CD14-positive monocyte (primary cell): ENCODE results near the gene C22orf23. TPM values are rescaled to one million over a fixed set of nuclear protein-coding genes. Genes with fewer than 3 reads are reported as not detected.

ENCODE experiments used
- DNase-seq, 3 donors: peaks; one replicate each; pipeline ENCODE4 v3.0.0-alpha.2; 2011 to 2022
- H2AFZ ChIP-seq: 2 replicates; pipeline ENCODE4 v1.6.0; 2012; ENCODE audit warnings: mild to moderate bottlenecking, low read depth, low read length, inconsistent platforms; ENCODE audit not compliant: insufficient read depth, poor library complexity, severe bottlenecking
- H3K27ac ChIP-seq, 2 donors: 1 replicate in 1 of 2; 2 replicates in 1 of 2; pipeline ENCODE4 v1.5.1; 2012 to 2013; ENCODE audit warnings: low read length in 2 of 2, control low read depth in 1 of 2, inconsistent platforms in 1 of 2, low read depth in 1 of 2, mild to moderate bottlenecking in 1 of 2
- H3K27me3 ChIP-seq, 2 donors: one replicate each; pipeline versions ENCODE4 v1.6.0 to v1.6.1; 2011 to 2013; ENCODE audit warnings: low read length in 2 of 2; ENCODE audit not compliant: control insufficient read depth in 2 of 2, insufficient read depth in 2 of 2
- H3K36me3 ChIP-seq, 2 donors: replicated peaks in 1 of 2; 1 replicate in 1 of 2; 2 replicates in 1 of 2; pipeline versions ENCODE4 v1.5.1 to v1.6.1; 2012 to 2013; ENCODE audit warnings: low read length in 2 of 2, control low read depth in 1 of 2, inconsistent platforms in 1 of 2, mild to moderate bottlenecking in 1 of 2; ENCODE audit not compliant: insufficient read depth in 2 of 2, control insufficient read depth in 1 of 2
- H3K4me1 ChIP-seq, 2 donors: 1 replicate in 1 of 2; 2 replicates in 1 of 2; pipeline versions ENCODE4 v1.5.1 to v1.6.1; 2012 to 2013; ENCODE audit warnings: low read length in 2 of 2, control low read depth in 1 of 2, inconsistent platforms in 1 of 2, mild to moderate bottlenecking in 1 of 2, moderate library complexity in 1 of 2; ENCODE audit not compliant: insufficient read depth in 2 of 2, control insufficient read depth in 1 of 2
- H3K4me2 ChIP-seq: replicated peaks from 2 replicates; pipeline ENCODE3; 2012; ENCODE audit warnings: low read length, moderate library complexity, mild to moderate bottlenecking; ENCODE audit not compliant: poor library complexity, severe bottlenecking; ENCODE audit errors: extremely low read depth
- H3K4me3 ChIP-seq, 3 experiments: fragments of 200-600 bp in 1 of 3; sonication (generic) in 1 of 3; replicated peaks in 1 of 3; 1 replicate in 2 of 3; 2 replicates in 1 of 3; pipeline ENCODE4 v1.5.1; 2011 to 2013; ENCODE audit warnings: low read length in 3 of 3, mild to moderate bottlenecking in 3 of 3, control low read depth in 2 of 3, low read depth in 2 of 3, inconsistent platforms in 1 of 3, moderate library complexity in 1 of 3
- H3K79me2 ChIP-seq: 2 replicates; pipeline ENCODE4 v1.6.0; 2012; ENCODE audit warnings: mild to moderate bottlenecking, control low read depth, inconsistent platforms, low read length, moderate library complexity; ENCODE audit not compliant: insufficient read depth
- H3K9ac ChIP-seq: 2 replicates; pipeline ENCODE4 v1.6.0; 2017; ENCODE audit warnings: low read length, mild to moderate bottlenecking; ENCODE audit not compliant: insufficient read depth, poor library complexity, severe bottlenecking
- H3K9me3 ChIP-seq, 2 donors: replicated peaks in 1 of 2; 1 replicate in 1 of 2; 2 replicates in 1 of 2; pipeline versions ENCODE4 v1.5.1 to v1.6.1; 2012 to 2013; ENCODE audit warnings: low read length in 2 of 2, control low read depth in 1 of 2; ENCODE audit not compliant: control insufficient read depth in 1 of 2, insufficient read depth in 1 of 2
- H4K20me1 ChIP-seq: 2 replicates; pipeline ENCODE4 v1.6.0; 2012; ENCODE audit warnings: mild to moderate bottlenecking, low read length, control low read depth, moderate library complexity; ENCODE audit not compliant: insufficient read depth
- H3K27ac Mint-ChIP-seq, 7 donors: one replicate each; pipeline ENCODE4 v1.8.0; 2020; ENCODE audit warnings: mild to moderate bottlenecking in 7 of 7, mixed read lengths in 7 of 7, moderate library complexity in 6 of 7, inconsistent platforms in 2 of 7
- H3K27me3 Mint-ChIP-seq, 3 donors: one replicate each; pipeline ENCODE4 v1.8.0; 2021 to 2022; ENCODE audit warnings: low read depth in 3 of 3, mild to moderate bottlenecking in 3 of 3, mixed read lengths in 3 of 3, moderate library complexity in 3 of 3, inconsistent platforms in 1 of 3
- H3K36me3 Mint-ChIP-seq, 2 donors: one replicate each; pipeline ENCODE4 v1.8.0; 2020; ENCODE audit warnings: mixed read lengths in 2 of 2, inconsistent platforms in 1 of 2, mild to moderate bottlenecking in 1 of 2
- H3K4me1 Mint-ChIP-seq: one replicate; pipeline ENCODE4 v1.8.0; 2020; ENCODE audit warnings: mild to moderate bottlenecking, mixed read lengths
- H3K4me3 Mint-ChIP-seq, 2 donors: one replicate each; pipeline ENCODE4 v1.8.0; 2020; ENCODE audit warnings: mild to moderate bottlenecking in 2 of 2, mixed read lengths in 2 of 2, moderate library complexity in 1 of 2
- H3K9me3 Mint-ChIP-seq, 7 donors: one replicate each; pipeline ENCODE4 v1.8.0; 2020 to 2022; ENCODE audit warnings: mixed read lengths in 7 of 7, mild to moderate bottlenecking in 6 of 7, moderate library complexity in 6 of 7, inconsistent platforms in 2 of 7
- CTCF ChIP-seq: fragments of 200-600 bp; IDR thresholded peaks from one replicate; pipeline ENCODE4 v1.8.0; 2022; ENCODE audit warnings: antibody characterized with exemption, mild to moderate bottlenecking
- WGBS: methylation state at CpG from one replicate; pipeline ENCODE4 v1.1.5; 2013; ENCODE audit warnings: missing lambda C conversion rate; ENCODE audit not compliant: insufficient coverage; 5-methylcytosine and 5-hydroxymethylcytosine counted together
- intact Hi-C, 2 donors: fragments of 100-400 bp; cut with micrococcal nuclease; formaldehyde crosslinking; loops; one replicate each; pipeline versions ENCODE4 v1.15.0 to v1.15.1; 2023
- polyA plus RNA-seq, 3 donors: library from polyadenylated mRNA; depleted of rRNA in 1 of 3; unstranded in 2 of 3; stranded (reverse) in 1 of 3; fragments of 300-500 nt in 2 of 3; fragments of >200 nt in 1 of 3; fragmentation: Illumina TruSeq in 2 of 3; gene quantifications; 1 replicate in 2 of 3; 2 replicates in 1 of 3; pipeline ENCODE4 v1.2.3, GENCODE V29; 2012 to 2021

C22orf23 gene
- polyA plus RNA-seq, 3 donors = not detected

GRCh38 chr22:37912171-37912570 lies 41.2 kb downstream of the C22orf23 start:
- peaks cover 7 to 18% of the 10 kb centered on the region in 2 donors for H3K36me3 ChIP-seq
- no peak for DNase-seq
- no CpG with 5 or more reads among the region's 8 CpGs for WGBS
- no peak overlapping the region for H3K9ac ChIP-seq
- H3K4me1 Mint-ChIP-seq = peaks cover 12% of the 10 kb centered on the region
- H3K27me3 Mint-ChIP-seq = peaks cover 0 to 4% (median 2%) of the 10 kb centered on the region in 3 donors
- no peak overlapping the region for H3K4me2 ChIP-seq
- H3K4me3 Mint-ChIP-seq = no peak overlapping the region
- no peak for TF ChIP-seq CTCF
- no peak overlapping the region for H3K4me3 ChIP-seq
- H3K27me3 ChIP-seq = no peaks in the 10 kb centered on the region
- no peak overlapping the region for H3K27ac Mint-ChIP-seq
- peaks cover 5% of the 10 kb centered on the region for H4K20me1 ChIP-seq
- peaks cover 3 to 7% of the 10 kb centered on the region in 2 donors for H3K4me1 ChIP-seq
- intact Hi-C loops = no loop called here
- no peaks in the 10 kb centered on the region for H3K9me3 ChIP-seq
- no peaks in the 10 kb centered on the region for H3K9me3 Mint-ChIP-seq
- no peak overlapping the region for H2AFZ ChIP-seq
- peaks cover 22 to 32% of the 10 kb centered on the region in 2 donors for H3K36me3 Mint-ChIP-seq
- H3K27ac ChIP-seq = no peak overlapping the region
- H3K79me2 ChIP-seq = no peaks in the 10 kb centered on the region

- intact Hi-C loops = no loop called here
- WGBS = 96% methylated on average over 2 of the region's 8 CpGs
- peaks cover 16% of the 10 kb centered on the region for H3K4me1 Mint-ChIP-seq
- no peak for DNase-seq
- no peaks in the 10 kb centered on the region for H3K9me3 Mint-ChIP-seq
- Histone ChIP-seq H4K20me1 (peaks cover 5% of the 10 kb centered on the region), H3K36me3 (peaks cover 6 to 13% of the 10 kb centered on the region in 2 donors), H3K4me2 (no peak overlapping the region), H3K4me3 (no peak overlapping the region), H3K27me3 (no peaks in the 10 kb centered on the region), H3K79me2 (no peaks in the 10 kb centered on the region), H3K9ac (no peak overlapping the region), H3K4me1 (peaks cover 8 to 12% of the 10 kb centered on the region in 2 donors), H3K9me3 (no peaks in the 10 kb centered on the region), H2AFZ (no peak overlapping the region), H3K27ac (no peak overlapping the region)
- H3K27ac Mint-ChIP-seq = peak overlapping the region in 1 of 7 donors; percentile 13
- H3K27me3 Mint-ChIP-seq = peaks cover 0 to 4% (median 2%) of the 10 kb centered on the region in 3 donors
- TF ChIP-seq CTCF = no peak
- no peak overlapping the region for H3K4me3 Mint-ChIP-seq
- H3K36me3 Mint-ChIP-seq = peaks cover 22 to 29% of the 10 kb centered on the region in 2 donors
Measured at GRCh38 chr22:37911697-37912096, 41.7 kb downstream of the C22orf23 start.
